Mesodermal cell (in vitro differentiated cells): Measurements from ENCODE around the gene ASTE1.
"Not testable (repeated sequence)": the region's sequence is repeated elsewhere in the genome, so short reads cannot be mapped to it uniquely, and the experiment has no call there.

Experiments
- H3K27ac ChIP-seq: 2 replicates; pipeline ENCODE4 v1.7.0; 2013; ENCODE audit warnings: mild to moderate bottlenecking, low read depth, low read length, moderate library complexity; ENCODE audit not compliant: severe bottlenecking
- H3K36me3 ChIP-seq: 2 replicates; pipeline ENCODE4 v1.7.1; 2013; ENCODE audit warnings: mild to moderate bottlenecking, low read length, moderate library complexity; ENCODE audit not compliant: control insufficient read depth, insufficient read depth
- H3K4me1 ChIP-seq: one replicate; pipeline ENCODE4 v1.7.1; 2013; ENCODE audit warnings: mild to moderate bottlenecking, low read length; ENCODE audit not compliant: insufficient read depth, control insufficient read depth, poor library complexity, severe bottlenecking
- H3K4me3 ChIP-seq: 2 replicates; pipeline ENCODE4 v1.7.0; 2013; ENCODE audit warnings: low read length, control low read depth, mild to moderate bottlenecking; ENCODE audit not compliant: insufficient read depth, poor library complexity, severe bottlenecking; ENCODE audit errors: extremely low read depth
- H3K9me3 ChIP-seq: 2 replicates; pipeline ENCODE4 v1.7.1; 2013; ENCODE audit warnings: mild to moderate bottlenecking, low read length, moderate library complexity; ENCODE audit not compliant: control insufficient read depth
- WGBS, 2 experiments: methylation state at CpG; one replicate each; pipeline ENCODE4 v1.1.5; 2013; ENCODE audit warnings: missing lambda C conversion rate in 2 of 2; ENCODE audit not compliant: insufficient coverage in 2 of 2; 5-methylcytosine and 5-hydroxymethylcytosine counted together

ASTE1 gene

DNA sequence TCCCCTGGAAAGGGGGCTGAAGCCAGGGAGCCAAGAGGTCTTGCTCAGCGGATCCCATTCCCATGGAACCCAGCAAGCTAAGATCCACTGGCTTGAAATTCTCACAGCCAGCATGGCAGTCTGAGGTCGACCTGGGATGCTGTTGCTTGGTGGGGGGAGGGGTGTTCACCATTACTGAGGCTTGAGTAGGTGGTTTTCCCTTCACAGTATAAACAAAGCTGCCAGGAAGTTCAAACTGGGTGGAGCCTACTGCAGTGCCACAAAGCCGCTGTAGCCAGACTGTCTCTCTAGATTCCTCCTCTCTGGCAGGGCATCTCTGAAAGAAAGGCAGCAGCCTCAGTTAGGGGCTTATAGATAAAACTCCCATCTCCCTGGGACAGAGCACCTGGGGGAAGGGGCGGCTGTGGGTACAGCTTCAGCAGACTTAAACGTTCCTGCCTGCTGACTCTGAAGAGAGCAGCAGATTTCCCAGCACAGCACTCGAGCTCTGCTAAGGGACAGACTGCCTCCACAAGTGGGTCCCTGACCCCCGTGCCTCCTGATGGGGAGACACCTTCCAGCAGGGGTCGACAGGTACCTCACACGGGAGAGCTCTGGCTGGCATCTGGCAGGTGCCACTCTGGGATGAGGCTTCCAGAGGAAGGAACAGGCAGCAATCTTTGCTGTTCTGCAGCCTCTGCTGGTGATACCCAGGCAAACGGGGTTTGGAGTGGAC is 15.8 kb upstream of the ASTE1 start:
- not testable (repeated sequence) for H3K27ac ChIP-seq, H3K9me3 ChIP-seq, H3K4me3 ChIP-seq, H3K36me3 ChIP-seq, H3K4me1 ChIP-seq
- WGBS, 2 experiments, result 81 to 88% methylated on average over 6 to 9 of the region's 10 CpGs

- Histone ChIP-seq H3K9me3 (no peaks in the 10 kb centered on the region), H3K4me1 (peaks cover 4% of the 10 kb centered on the region), H3K4me3 (no peak overlapping the region), H3K27ac (no peak overlapping the region), H3K36me3 (no peaks in the 10 kb centered on the region)
- WGBS, 2 experiments, result no CpG with 5 or more reads among the region's 2 CpGs
These were observed 11.7 kb upstream of the ASTE1 start for GRCh38 chr3:131038326-131038725.

GRCh38 chr3:131036986-131037385 is 10.4 kb upstream of the ASTE1 start:
- Histone ChIP-seq H3K27ac (no peak overlapping the region), H3K36me3 (no peaks in the 10 kb centered on the region), H3K4me3 (no peak overlapping the region), H3K9me3 (no peaks in the 10 kb centered on the region), H3K4me1 (peaks cover 3% of the 10 kb centered on the region)
- WGBS, 2 experiments, result 90 to 95% methylated on average over 2 to 3 of the region's 5 CpGs

GRCh38 chr3:131036200-131036816 is 9.7 kb upstream of the ASTE1 start:
- Histone ChIP-seq H3K4me3 (no peak overlapping the region), H3K27ac (no peak overlapping the region), H3K4me1 (no peaks in the 10 kb centered on the region), H3K36me3 (no peaks in the 10 kb centered on the region), H3K9me3 (no peaks in the 10 kb centered on the region)
- WGBS, 2 experiments, result 71% methylated on average over 1 of the region's 1 CpG; no CpG with 5 or more reads in 1 of the 2 experiments

DNA sequence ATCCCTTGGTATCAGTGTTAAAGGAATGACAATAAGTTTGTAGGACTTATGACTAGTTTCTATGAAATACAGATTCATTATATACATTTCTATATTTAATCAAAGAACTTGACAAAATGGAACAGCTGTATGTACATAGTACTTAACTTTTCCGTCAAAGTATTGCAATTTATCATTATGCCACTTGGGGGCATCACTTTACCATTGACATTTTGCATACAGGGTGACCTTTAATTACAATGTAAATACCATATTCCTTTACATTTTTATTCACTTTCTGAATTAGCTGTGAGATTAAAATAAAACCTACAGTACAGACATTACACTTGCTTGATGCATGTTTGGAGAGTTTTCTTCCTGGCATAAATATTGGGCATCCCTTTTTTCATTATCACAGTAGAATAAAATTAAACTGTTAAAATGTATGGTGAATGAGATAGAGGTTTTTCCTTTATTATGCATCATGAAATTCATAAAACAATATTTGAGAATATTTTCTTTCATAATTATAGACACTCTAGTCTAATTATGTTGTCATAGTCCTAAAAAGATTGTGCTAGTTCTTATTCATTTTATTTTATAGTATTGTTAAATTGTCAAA is 7.0 kb upstream of the ASTE1 start:
- H3K36me3 ChIP-seq, result no peaks in the 10 kb centered on the region
- H3K4me1 ChIP-seq, result no peaks in the 10 kb centered on the region
- WGBS, 2 experiments, result 17% methylated on average over 1 of the region's 1 CpG; no CpG with 5 or more reads in 1 of the 2 experiments

GRCh38 chr3:131031660-131032059 is 5.0 kb upstream of the ASTE1 start:
- Histone ChIP-seq H3K4me3 (no peak overlapping the region), H3K9me3 (no peaks in the 10 kb centered on the region), H3K36me3 (no peaks in the 10 kb centered on the region), H3K4me1 (no peaks in the 10 kb centered on the region), H3K27ac (no peak overlapping the region)
- no CpG with 5 or more reads among the region's 3 CpGs for WGBS, 2 experiments

More for the DNA sequence above, 7.0 kb upstream of the ASTE1 start:
- Histone ChIP-seq H3K4me3 (no peak overlapping the region), H3K27ac (no peak overlapping the region), H3K9me3 (no peaks in the 10 kb centered on the region)

DNA sequence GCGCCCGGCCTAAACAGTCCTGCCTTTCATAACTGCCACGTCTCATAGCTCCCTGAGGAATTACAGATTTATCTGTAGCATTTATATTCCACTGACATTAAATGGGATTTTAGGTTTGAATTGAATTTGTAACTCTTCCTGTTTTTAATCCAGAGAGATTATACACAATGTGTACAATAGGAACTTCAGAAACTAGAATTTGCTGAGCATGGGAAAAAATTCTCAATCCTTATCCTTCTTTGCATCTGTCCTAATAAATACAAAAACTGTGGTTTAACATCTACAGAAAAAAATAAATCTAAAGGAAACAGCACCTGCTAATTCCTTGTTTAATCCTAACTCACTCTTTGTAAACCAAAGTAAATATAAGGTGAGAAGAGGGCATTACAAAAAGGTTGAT is 2.2 kb upstream of the ASTE1 start:
- Histone ChIP-seq H3K4me1 (no peaks in the 10 kb centered on the region), H3K27ac (no peak overlapping the region), H3K9me3 (no peaks in the 10 kb centered on the region), H3K36me3 (peaks cover 10% of the 10 kb centered on the region), H3K4me3 (no peak overlapping the region)
- no CpG with 5 or more reads among the region's 3 CpGs for WGBS, 2 experiments

GRCh38 chr3:131025539-131025938 is 1.1 kb downstream of the ASTE1 start:
- Histone ChIP-seq H3K27ac (no peak overlapping the region), H3K4me1 (no peaks in the 10 kb centered on the region), H3K4me3 (no peak overlapping the region), H3K36me3 (peaks cover 24% of the 10 kb centered on the region), H3K9me3 (no peaks in the 10 kb centered on the region)
- WGBS, 2 experiments, result no CpG with 5 or more reads among the region's 1 CpG

- H3K27ac ChIP-seq, result no peak overlapping the region
- no peak overlapping the region for H3K4me3 ChIP-seq
- H3K9me3 ChIP-seq, result no peaks in the 10 kb centered on the region
- peaks cover 48% of the 10 kb centered on the region for H3K36me3 ChIP-seq
- 77 to 79% methylated on average over 2 to 3 of the region's 5 CpGs for WGBS, 2 experiments
- no peaks in the 10 kb centered on the region for H3K4me1 ChIP-seq
These were observed 6.4 kb downstream of the ASTE1 start for GRCh38 chr3:131020122-131020693.

- 81 to 83% methylated on average over 3 of the region's 3 CpGs for whole genome bisulfite sequencing, 2 experiments
- Histone ChIP-seq H3K27ac (no peak overlapping the region), H3K9me3 (no peaks in the 10 kb centered on the region), H3K4me1 (no peaks in the 10 kb centered on the region), H3K4me3 (no peak overlapping the region), H3K36me3 (peaks cover 51% of the 10 kb centered on the region)
These were observed 7.7 kb downstream of the ASTE1 start for GRCh38 chr3:131018970-131019369.
